Mononuclear cell (primary cell): ENCODE results near the gene DHRS3. TPM values are rescaled to one million over a fixed set of nuclear protein-coding genes. Genes with fewer than 3 reads are reported as not detected.
A peak's percentile ranks its signal among the peaks of the same experiment; 100 is the strongest.

Experiments used
- H3K27me3 ChIP-seq: 2 replicates; pipeline ENCODE4 v1.6.0; 2011; ENCODE audit warnings: low read length, control low read depth; ENCODE audit not compliant: insufficient read depth
- H3K4me1 ChIP-seq: 2 replicates; pipeline ENCODE4 v1.5.1; 2011; ENCODE audit warnings: mild to moderate bottlenecking, low read length, control low read depth; ENCODE audit not compliant: insufficient read depth
- H3K4me3 ChIP-seq: 2 replicates; pipeline ENCODE4 v1.5.1; 2011; ENCODE audit warnings: mild to moderate bottlenecking, low read length, moderate library complexity
- H3K9me3 ChIP-seq: 2 replicates; pipeline ENCODE4 v1.5.1; 2011; ENCODE audit warnings: low read depth, mild to moderate bottlenecking, control low read depth, low read length
- total RNA-seq: library from RNA; depleted of rRNA; stranded (reverse); fragments of >200 nt; gene quantifications from one replicate; pipeline ENCODE4 v1.2.3, GENCODE V29; 2012

Gene DHRS3
- total RNA-seq, 1 donor: 80.4 TPM

- peak overlapping the region; percentile 59 for H3K4me3 ChIP-seq
- no peaks in the 10 kb centered on the region for H3K9me3 ChIP-seq
- peaks cover 69% of the 10 kb centered on the region for H3K4me1 ChIP-seq
- H3K27me3 ChIP-seq: peaks cover 9% of the 10 kb centered on the region
These were observed 1.9 kb downstream of the DHRS3 start for GRCh38 chr1:12615865-12616708.

GRCh38 chr1:12615159-12615864 lies 2.7 kb downstream of the DHRS3 start:
- peak overlapping the region; percentile 59 for H3K4me3 ChIP-seq

GRCh38 chr1:12614402-12615158 lies 3.4 kb downstream of the DHRS3 start:
- Histone ChIP-seq H3K4me3 (no peak overlapping the region), H3K27me3 (peaks cover 9% of the 10 kb centered on the region), H3K9me3 (no peaks in the 10 kb centered on the region), H3K4me1 (peaks cover 55% of the 10 kb centered on the region)

More at GRCh38 chr1:12615159-12615864, 2.7 kb downstream of the DHRS3 start:
- H3K4me1 ChIP-seq: peaks cover 63% of the 10 kb centered on the region
- peaks cover 9% of the 10 kb centered on the region for H3K27me3 ChIP-seq
- no peaks in the 10 kb centered on the region for H3K9me3 ChIP-seq

GRCh38 chr1:12613180-12613579 lies 4.8 kb downstream of the DHRS3 start:
- Histone ChIP-seq H3K9me3 (no peaks in the 10 kb centered on the region), H3K27me3 (peaks cover 4% of the 10 kb centered on the region), H3K4me3 (no peak overlapping the region), H3K4me1 (peaks cover 41% of the 10 kb centered on the region)

GRCh38 chr1:12610941-12611340 lies 7.1 kb downstream of the DHRS3 start:
- H3K27me3 ChIP-seq: no peaks in the 10 kb centered on the region
- no peak overlapping the region for H3K4me3 ChIP-seq
- no peaks in the 10 kb centered on the region for H3K9me3 ChIP-seq
- H3K4me1 ChIP-seq: peaks cover 19% of the 10 kb centered on the region

- no peaks in the 10 kb centered on the region for H3K27me3 ChIP-seq
- H3K4me1 ChIP-seq: peaks cover 14% of the 10 kb centered on the region
- H3K4me3 ChIP-seq: no peak overlapping the region
- no peaks in the 10 kb centered on the region for H3K9me3 ChIP-seq
These were observed 7.6 kb downstream of the DHRS3 start for GRCh38 chr1:12610305-12610935.

- no peak overlapping the region for H3K4me3 ChIP-seq
These were observed 8.5 kb downstream of the DHRS3 start for GRCh38 chr1:12609469-12610003.

GRCh38 chr1:12608311-12608957 lies 9.6 kb downstream of the DHRS3 start:
- no peaks in the 10 kb centered on the region for H3K27me3 ChIP-seq
- peaks cover 16% of the 10 kb centered on the region for H3K4me1 ChIP-seq
- H3K9me3 ChIP-seq: no peaks in the 10 kb centered on the region
- H3K4me3 ChIP-seq: no peak overlapping the region

More at GRCh38 chr1:12609469-12610003, 8.5 kb downstream of the DHRS3 start:
- Histone ChIP-seq H3K4me1 (peaks cover 10% of the 10 kb centered on the region), H3K27me3 (no peaks in the 10 kb centered on the region), H3K9me3 (no peaks in the 10 kb centered on the region)

- H3K27me3 ChIP-seq: no peaks in the 10 kb centered on the region
- H3K9me3 ChIP-seq: no peaks in the 10 kb centered on the region
- H3K4me3 ChIP-seq: no peak overlapping the region
- peaks cover 28% of the 10 kb centered on the region for H3K4me1 ChIP-seq
These were observed 10.7 kb downstream of the DHRS3 start for GRCh38 chr1:12607263-12607662.

- no peaks in the 10 kb centered on the region for H3K27me3 ChIP-seq
- H3K4me1 ChIP-seq: peaks cover 42% of the 10 kb centered on the region
- H3K9me3 ChIP-seq: no peaks in the 10 kb centered on the region
- H3K4me3 ChIP-seq: no peak overlapping the region
These were observed 13.0 kb downstream of the DHRS3 start for GRCh38 chr1:12604986-12605385.

- Histone ChIP-seq H3K4me1 (peaks cover 42% of the 10 kb centered on the region), H3K4me3 (no peak overlapping the region), H3K27me3 (no peaks in the 10 kb centered on the region), H3K9me3 (no peaks in the 10 kb centered on the region)
These were observed 13.7 kb downstream of the DHRS3 start for GRCh38 chr1:12604114-12604874.

GRCh38 chr1:12603224-12603623 lies 14.8 kb downstream of the DHRS3 start:
- Histone ChIP-seq H3K27me3 (no peaks in the 10 kb centered on the region), H3K4me1 (peaks cover 42% of the 10 kb centered on the region), H3K4me3 (no peak overlapping the region), H3K9me3 (no peaks in the 10 kb centered on the region)

GRCh38 chr1:12602659-12603024 lies 15.4 kb downstream of the DHRS3 start:
- Histone ChIP-seq H3K27me3 (no peaks in the 10 kb centered on the region), H3K4me3 (no peak overlapping the region), H3K9me3 (no peaks in the 10 kb centered on the region), H3K4me1 (peaks cover 47% of the 10 kb centered on the region)
